Upper lobe of left lung (tissue), 4 donors: ENCODE results near the gene DEXI.

Source experiments
- EP300 ChIP-seq, 4 donors: sonication (generic); formaldehyde crosslinking; IDR thresholded peaks; one replicate each; pipeline ENCODE4 v1.5.1; 2017; ENCODE audit warnings: antibody characterized with exemption in 4 of 4, control low read depth in 2 of 4
- POLR2A ChIP-seq, 4 donors: fragments of 450-650 bp; IDR thresholded peaks; one replicate each; pipeline ENCODE4 v1.5.1; 2016 to 2017; ENCODE audit warnings: antibody characterized with exemption in 4 of 4, mild to moderate bottlenecking in 2 of 4
- TF ChIP-seq, protein P1 (sequence below), 6 experiments: fragments of 450-650 bp in 4 of 6; fragments of 200-600 bp in 2 of 6; sonication (generic) in 2 of 6; IDR thresholded peaks; one replicate each; pipeline ENCODE4 v1.5.1; 2016 to 2019; ENCODE audit warnings: antibody characterized with exemption in 6 of 6

GRCh38 chr16:10964039-10964890, 22.0 kb upstream of the DEXI start:
- TF ChIP-seq POLR2A (IDR thresholded peaks at IDR 0.05) (no peak), EP300 (IDR thresholded peaks at IDR 0.05) (no peak)
- TF ChIP-seq, protein P1, sequence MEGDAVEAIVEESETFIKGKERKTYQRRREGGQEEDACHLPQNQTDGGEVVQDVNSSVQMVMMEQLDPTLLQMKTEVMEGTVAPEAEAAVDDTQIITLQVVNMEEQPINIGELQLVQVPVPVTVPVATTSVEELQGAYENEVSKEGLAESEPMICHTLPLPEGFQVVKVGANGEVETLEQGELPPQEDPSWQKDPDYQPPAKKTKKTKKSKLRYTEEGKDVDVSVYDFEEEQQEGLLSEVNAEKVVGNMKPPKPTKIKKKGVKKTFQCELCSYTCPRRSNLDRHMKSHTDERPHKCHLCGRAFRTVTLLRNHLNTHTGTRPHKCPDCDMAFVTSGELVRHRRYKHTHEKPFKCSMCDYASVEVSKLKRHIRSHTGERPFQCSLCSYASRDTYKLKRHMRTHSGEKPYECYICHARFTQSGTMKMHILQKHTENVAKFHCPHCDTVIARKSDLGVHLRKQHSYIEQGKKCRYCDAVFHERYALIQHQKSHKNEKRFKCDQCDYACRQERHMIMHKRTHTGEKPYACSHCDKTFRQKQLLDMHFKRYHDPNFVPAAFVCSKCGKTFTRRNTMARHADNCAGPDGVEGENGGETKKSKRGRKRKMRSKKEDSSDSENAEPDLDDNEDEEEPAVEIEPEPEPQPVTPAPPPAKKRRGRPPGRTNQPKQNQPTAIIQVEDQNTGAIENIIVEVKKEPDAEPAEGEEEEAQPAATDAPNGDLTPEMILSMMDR (IDR thresholded peaks at IDR 0.05) = peak; percentile 89 to 95 (median 93)
